RCC 7860 (cell line): ENCODE results near the gene PGAM4.
"Not testable (repeated sequence)": the region's sequence is repeated elsewhere in the genome, so short reads cannot be mapped to it uniquely, and the experiment has no call there.

Experiments
- DNase-seq: peaks from one replicate; pipeline ENCODE4 v3.0.0-alpha.2; 2015; ENCODE audit warnings: low spot score
- FAIRE-seq: peaks from 2 replicates; lab custom pipeline; 2012; peaks lifted over from hg19 to GRCh38; lab: Jason Lieb, UNC

PGAM4 gene

GRCh38 chrX:77930581-77930980 lies 38.9 kb downstream of the PGAM4 start:
- no peak for FAIRE-seq
- DNase-seq, result no peak

GRCh38 chrX:77925764-77926163 lies 43.7 kb downstream of the PGAM4 start:
- no peak for DNase-seq
- FAIRE-seq, result no peak

GRCh38 chrX:77924320-77924859 lies 45.0 kb downstream of the PGAM4 start:
- no peak for FAIRE-seq
- no peak for DNase-seq

GRCh38 chrX:77922787-77923186 lies 46.7 kb downstream of the PGAM4 start:
- DNase-seq, result no peak
- no peak for FAIRE-seq

GRCh38 chrX:77919370-77919769 lies 50.1 kb downstream of the PGAM4 start:
- FAIRE-seq, DNase-seq: not testable (repeated sequence)

GRCh38 chrX:77918568-77918967 lies 50.9 kb downstream of the PGAM4 start:
- no peak for FAIRE-seq
- DNase-seq, result no peak
